ENCODE results near the gene GALNT16. TPM values are rescaled to one million over a fixed set of nuclear protein-coding genes. Genes with fewer than 3 reads are reported as not detected.

Gene GALNT16
- total RNA-seq, 1 donor from 2014 or later: 6.2 TPM

- H3K9ac ChIP-seq (ENCODE audit: low read length): no peak overlapping the region
- H3K27me3 ChIP-seq (ENCODE audit: insufficient read depth, low read length): no peaks in the 10 kb centered on the region
- TF ChIP-seq CTCF (IDR thresholded peaks at IDR 0.05; ENCODE audit: insufficient read depth, low read depth, low read length) (no peak), EZH2 (IDR thresholded peaks at IDR 0.05; ENCODE audit: insufficient read depth, low read length) (no peak)
- H2AFZ ChIP-seq (ENCODE audit: low read depth, low read length): no peak overlapping the region
- H3K36me3 ChIP-seq (ENCODE audit: insufficient read depth, low read length): peaks cover 4% of the 10 kb centered on the region
- H3K27me3 Mint-ChIP-seq (ENCODE audit: low read depth, unreplicated experiment): no peaks in the 10 kb centered on the region
- H3K9me3 Mint-ChIP-seq (ENCODE audit: unreplicated experiment): no peaks in the 10 kb centered on the region
- H3K79me2 ChIP-seq (ENCODE audit: insufficient read depth, low read length): no peaks in the 10 kb centered on the region
- no peak overlapping the region for H3K4me2 ChIP-seq (ENCODE audit: low read length)
- H3K27ac Mint-ChIP-seq (ENCODE audit: unreplicated experiment): no peak overlapping the region
- H3K4me3 ChIP-seq (ENCODE audit: insufficient read depth, low read depth, low read length): no peak overlapping the region
- DNase-seq (ENCODE audit: low read depth): no peak
- H4K20me1 ChIP-seq (ENCODE audit: insufficient read depth, low read length): no peaks in the 10 kb centered on the region
- H3K36me3 Mint-ChIP-seq (ENCODE audit: low read depth, unreplicated experiment): peaks cover 24% of the 10 kb centered on the region
- H3K4me1 Mint-ChIP-seq (ENCODE audit: low read depth, unreplicated experiment): peaks cover 11% of the 10 kb centered on the region
- no peak overlapping the region for H3K4me3 Mint-ChIP-seq (ENCODE audit: unreplicated experiment)
- H3K27ac ChIP-seq (ENCODE audit: low read depth, low read length): no peak overlapping the region
- no peaks in the 10 kb centered on the region for H3K4me1 ChIP-seq (ENCODE audit: insufficient read depth, low read length)
- H3K9me3 ChIP-seq (ENCODE audit: insufficient read depth, low read depth, low read length): no peaks in the 10 kb centered on the region
- FAIRE-seq: no peak
Observed at GRCh38 chr14:69238883-69239282, 21.1 kb upstream of the GALNT16 start.

- FAIRE-seq: no peak
- Histone ChIP-seq H3K9ac (ENCODE audit: low read length) (no peak overlapping the region), H3K27me3 (ENCODE audit: insufficient read depth, low read length) (no peaks in the 10 kb centered on the region), H3K27ac (ENCODE audit: low read depth, low read length) (no peak overlapping the region), H2AFZ (ENCODE audit: low read depth, low read length) (no peak overlapping the region), H3K79me2 (ENCODE audit: insufficient read depth, low read length) (no peaks in the 10 kb centered on the region), H3K9me3 (ENCODE audit: insufficient read depth, low read depth, low read length) (no peaks in the 10 kb centered on the region), H3K36me3 (ENCODE audit: insufficient read depth, low read length) (peaks cover 4% of the 10 kb centered on the region), H3K4me2 (ENCODE audit: low read length) (no peak overlapping the region), H3K4me3 (ENCODE audit: insufficient read depth, low read depth, low read length) (no peak overlapping the region), H3K4me1 (ENCODE audit: insufficient read depth, low read length) (no peaks in the 10 kb centered on the region), H4K20me1 (ENCODE audit: insufficient read depth, low read length) (no peaks in the 10 kb centered on the region)
- no peaks in the 10 kb centered on the region for H3K9me3 Mint-ChIP-seq (ENCODE audit: unreplicated experiment)
- no peak overlapping the region for H3K27ac Mint-ChIP-seq (ENCODE audit: unreplicated experiment)
- H3K36me3 Mint-ChIP-seq (ENCODE audit: low read depth, unreplicated experiment): peaks cover 18% of the 10 kb centered on the region
- H3K27me3 Mint-ChIP-seq (ENCODE audit: low read depth, unreplicated experiment): no peaks in the 10 kb centered on the region
- H3K4me3 Mint-ChIP-seq (ENCODE audit: unreplicated experiment): no peak overlapping the region
- no peak for DNase-seq (ENCODE audit: low read depth)
- TF ChIP-seq EZH2 (IDR thresholded peaks at IDR 0.05; ENCODE audit: insufficient read depth, low read length) (no peak), CTCF (IDR thresholded peaks at IDR 0.05; ENCODE audit: insufficient read depth, low read depth, low read length) (no peak)
- H3K4me1 Mint-ChIP-seq (ENCODE audit: low read depth, unreplicated experiment): peaks cover 11% of the 10 kb centered on the region
Observed at GRCh38 chr14:69240527-69241173, 19.3 kb upstream of the GALNT16 start.

- no peak overlapping the region for H3K27ac ChIP-seq (ENCODE audit: low read depth, low read length)
- FAIRE-seq (no peak), DNase-seq (ENCODE audit: low read depth) (no peak)
- H3K36me3 Mint-ChIP-seq (ENCODE audit: low read depth, unreplicated experiment): peaks cover 11% of the 10 kb centered on the region
- H3K4me1 ChIP-seq (ENCODE audit: insufficient read depth, low read length): no peaks in the 10 kb centered on the region
- H3K4me2 ChIP-seq (ENCODE audit: low read length): no peak overlapping the region
- no peaks in the 10 kb centered on the region for H3K27me3 Mint-ChIP-seq (ENCODE audit: low read depth, unreplicated experiment)
- TF ChIP-seq EZH2 (IDR thresholded peaks at IDR 0.05; ENCODE audit: insufficient read depth, low read length): no peak
- TF ChIP-seq CTCF (IDR thresholded peaks at IDR 0.05; ENCODE audit: insufficient read depth, low read depth, low read length): no peak
- H3K36me3 ChIP-seq (ENCODE audit: insufficient read depth, low read length): peaks cover 4% of the 10 kb centered on the region
- no peak overlapping the region for H3K4me3 ChIP-seq (ENCODE audit: insufficient read depth, low read depth, low read length)
- H3K9ac ChIP-seq (ENCODE audit: low read length): no peak overlapping the region
- H2AFZ ChIP-seq (ENCODE audit: low read depth, low read length): no peak overlapping the region
- H3K79me2 ChIP-seq (ENCODE audit: insufficient read depth, low read length): no peaks in the 10 kb centered on the region
- H3K27me3 ChIP-seq (ENCODE audit: insufficient read depth, low read length): no peaks in the 10 kb centered on the region
- H3K9me3 Mint-ChIP-seq (ENCODE audit: unreplicated experiment): no peaks in the 10 kb centered on the region
- peaks cover 11% of the 10 kb centered on the region for H3K4me1 Mint-ChIP-seq (ENCODE audit: low read depth, unreplicated experiment)
- no peak overlapping the region for H3K4me3 Mint-ChIP-seq (ENCODE audit: unreplicated experiment)
- no peak overlapping the region for H3K27ac Mint-ChIP-seq (ENCODE audit: unreplicated experiment)
- no peaks in the 10 kb centered on the region for H4K20me1 ChIP-seq (ENCODE audit: insufficient read depth, low read length)
- no peaks in the 10 kb centered on the region for H3K9me3 ChIP-seq (ENCODE audit: insufficient read depth, low read depth, low read length)
Observed at GRCh38 chr14:69241577-69241976, 18.4 kb upstream of the GALNT16 start.

All from astrocyte (in vitro differentiated cells and primary cell).